Ascending aorta (tissue), 2 donors: ENCODE results near the gene GPHN. TPM values are rescaled to one million over a fixed set of nuclear protein-coding genes. Genes with fewer than 3 reads are reported as not detected.
"Not testable (repeated sequence)": the region's sequence is repeated elsewhere in the genome, so short reads cannot be mapped to it uniquely, and the experiment has no call there.

Source experiments
- DNase-seq, 2 donors: peaks; one replicate each; pipeline ENCODE4 v3.0.0-alpha.2; 2019; ENCODE audit warnings: low spot score in 2 of 2
- H3K27ac ChIP-seq, 2 donors: fragments of 200-600 bp; sonication (generic); one replicate each; pipeline ENCODE4 v1.5.1; 2016 to 2017; ENCODE audit warnings: mild to moderate bottlenecking in 1 of 2
- H3K27me3 ChIP-seq: fragments of 200-600 bp; sonication (generic); one replicate; pipeline ENCODE4 v1.5.1; 2017
- H3K36me3 ChIP-seq, 2 donors: fragments of 200-600 bp; sonication (generic); one replicate each; pipeline ENCODE4 v1.5.1; 2016
- H3K4me1 ChIP-seq, 2 donors: fragments of 200-600 bp; sonication (generic); one replicate each; pipeline ENCODE4 v1.5.1; 2016 to 2017; ENCODE audit warnings: mild to moderate bottlenecking in 1 of 2
- H3K4me3 ChIP-seq, 2 donors: fragments of 200-600 bp; sonication (generic); one replicate each; pipeline ENCODE4 v1.5.1; 2016 to 2017; ENCODE audit warnings: mild to moderate bottlenecking in 1 of 2
- H3K9me3 ChIP-seq, 2 donors: fragments of 200-600 bp; sonication (generic); one replicate each; pipeline ENCODE4 v1.5.1; 2016
- intact Hi-C: fragments of 100-400 bp; cut with DNase I; formaldehyde crosslinking; loops from one replicate; pipeline ENCODE4 v1.15.1; 2023
- total RNA-seq: library from RNA; depleted of rRNA; stranded (reverse); fragments of >200 nt; gene quantifications from one replicate; pipeline ENCODE4 v1.1.0, GENCODE V29; 2016
- TF ChIP-seq, protein P1 (sequence below), 3 experiments: fragments of 200-600 bp in 2 of 3; fragments of 450-650 bp in 1 of 3; sonication (generic) in 2 of 3; IDR thresholded peaks; one replicate each; pipeline ENCODE4 v1.5.1; 2016 to 2019; ENCODE audit warnings: antibody characterized with exemption in 3 of 3, mild to moderate bottlenecking in 1 of 3, moderate library complexity in 1 of 3

GPHN gene
- total RNA-seq, 1 donor from 2014 or later = 3.3 TPM

DNA sequence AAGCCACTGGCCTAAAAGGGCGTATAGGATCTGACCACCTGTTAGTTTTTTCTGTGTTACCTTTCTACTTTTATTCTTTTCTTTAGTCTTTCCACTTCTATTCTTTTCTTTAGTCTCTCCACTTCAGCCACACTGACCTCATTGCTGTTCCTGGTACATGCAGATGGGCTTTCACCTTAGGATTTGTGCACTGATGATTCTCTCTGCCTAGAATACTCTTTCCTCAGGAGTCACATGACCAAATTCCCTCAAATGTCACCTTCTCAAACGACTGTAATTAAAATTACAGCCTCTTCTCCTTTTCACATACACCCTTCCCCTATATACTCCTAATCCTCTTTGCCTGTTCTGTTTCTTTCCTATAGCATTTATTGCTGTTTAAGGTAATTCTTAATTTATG lies 36.0 kb downstream of the GPHN start:
- Histone ChIP-seq H3K27me3 (no peaks in the 10 kb centered on the region), H3K27ac (no peak overlapping the region), H3K4me1 (no peaks in the 10 kb centered on the region), H3K36me3 (no peaks in the 10 kb centered on the region), H3K4me3 (no peak overlapping the region), H3K9me3 (no peaks in the 10 kb centered on the region)
- no peak for DNase-seq
- intact Hi-C loops = no loop called here
- TF ChIP-seq, protein P1, sequence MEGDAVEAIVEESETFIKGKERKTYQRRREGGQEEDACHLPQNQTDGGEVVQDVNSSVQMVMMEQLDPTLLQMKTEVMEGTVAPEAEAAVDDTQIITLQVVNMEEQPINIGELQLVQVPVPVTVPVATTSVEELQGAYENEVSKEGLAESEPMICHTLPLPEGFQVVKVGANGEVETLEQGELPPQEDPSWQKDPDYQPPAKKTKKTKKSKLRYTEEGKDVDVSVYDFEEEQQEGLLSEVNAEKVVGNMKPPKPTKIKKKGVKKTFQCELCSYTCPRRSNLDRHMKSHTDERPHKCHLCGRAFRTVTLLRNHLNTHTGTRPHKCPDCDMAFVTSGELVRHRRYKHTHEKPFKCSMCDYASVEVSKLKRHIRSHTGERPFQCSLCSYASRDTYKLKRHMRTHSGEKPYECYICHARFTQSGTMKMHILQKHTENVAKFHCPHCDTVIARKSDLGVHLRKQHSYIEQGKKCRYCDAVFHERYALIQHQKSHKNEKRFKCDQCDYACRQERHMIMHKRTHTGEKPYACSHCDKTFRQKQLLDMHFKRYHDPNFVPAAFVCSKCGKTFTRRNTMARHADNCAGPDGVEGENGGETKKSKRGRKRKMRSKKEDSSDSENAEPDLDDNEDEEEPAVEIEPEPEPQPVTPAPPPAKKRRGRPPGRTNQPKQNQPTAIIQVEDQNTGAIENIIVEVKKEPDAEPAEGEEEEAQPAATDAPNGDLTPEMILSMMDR (IDR thresholded peaks at IDR 0.05) = no peak

DNA sequence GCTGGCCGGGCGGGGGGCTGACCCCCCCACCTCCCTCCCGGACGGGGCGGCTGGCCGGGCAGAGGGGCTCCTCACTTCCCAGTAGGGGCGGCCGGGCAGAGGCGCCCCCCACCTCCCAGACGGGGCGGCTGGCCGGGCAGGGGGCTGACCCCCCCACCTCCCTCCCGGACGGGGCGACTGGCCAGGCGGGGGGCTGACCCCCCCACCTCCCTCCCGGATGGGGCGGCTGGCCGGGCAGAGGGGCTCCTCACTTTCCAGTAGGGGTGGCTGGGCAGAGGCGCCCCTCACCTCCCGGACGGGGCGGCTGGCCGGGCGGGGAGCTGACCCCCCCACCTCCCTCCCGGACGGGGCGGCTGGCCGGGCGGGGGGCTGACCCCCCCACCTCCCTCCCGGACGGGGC lies 37.2 kb downstream of the GPHN start:
- H3K9me3 ChIP-seq, H3K36me3 ChIP-seq, H3K27ac ChIP-seq, H3K27me3 ChIP-seq, H3K4me1 ChIP-seq, intact Hi-C loops, DNase-seq, H3K4me3 ChIP-seq: not testable (repeated sequence)

DNA sequence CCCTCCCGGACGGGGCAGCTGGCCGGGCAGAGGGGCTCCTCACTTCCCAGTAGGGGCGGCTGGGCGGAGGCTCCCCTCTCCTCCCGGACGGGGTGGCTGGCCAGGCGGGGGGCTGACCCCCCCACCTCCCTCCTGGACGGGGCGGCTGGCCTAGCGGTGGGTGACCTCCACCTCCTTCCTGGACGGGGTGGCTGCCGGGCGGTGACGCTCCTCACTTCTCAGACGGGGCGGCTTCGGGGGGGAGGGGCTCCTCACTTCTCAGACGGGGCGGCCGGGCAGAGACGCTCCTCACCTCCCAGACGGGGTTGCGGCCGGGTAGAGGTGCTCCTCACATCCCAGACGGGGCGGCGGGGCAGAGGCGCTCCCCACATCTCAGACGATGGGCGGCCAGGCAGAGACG lies 37.8 kb downstream of the GPHN start:
- H3K4me3 ChIP-seq, H3K27me3 ChIP-seq, H3K27ac ChIP-seq, H3K4me1 ChIP-seq, intact Hi-C loops, H3K36me3 ChIP-seq, H3K9me3 ChIP-seq, DNase-seq: not testable (repeated sequence)

GRCh38 chr14:66563731-66564130 lies 55.8 kb downstream of the GPHN start:
- no peak overlapping the region for H3K4me3 ChIP-seq
- no peak for DNase-seq
- intact Hi-C loops = no loop called here

DNA sequence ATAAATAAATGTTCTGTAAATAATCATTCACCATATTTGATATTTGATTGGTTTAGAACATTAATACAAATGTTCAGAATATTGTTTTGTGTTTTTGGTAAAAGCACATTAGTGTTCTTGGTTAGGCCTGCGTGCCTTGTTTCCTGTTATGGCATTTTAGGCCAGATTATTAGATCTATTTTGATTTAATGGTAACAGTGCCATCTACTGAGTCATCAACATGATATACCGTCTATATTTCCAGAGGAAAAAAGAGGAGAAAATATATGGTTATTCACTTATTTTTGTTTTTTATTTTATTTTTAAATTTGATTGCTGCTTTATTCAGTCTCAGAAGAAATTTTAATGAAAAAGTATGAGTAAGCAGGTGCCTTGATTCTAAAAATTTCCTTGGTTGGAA lies 60.3 kb downstream of the GPHN start:
- Histone ChIP-seq H3K27me3 (no peaks in the 10 kb centered on the region), H3K9me3 (peaks cover 0 to 5% of the 10 kb centered on the region in 2 donors), H3K4me1 (no peaks in the 10 kb centered on the region), H3K36me3 (no peaks in the 10 kb centered on the region), H3K4me3 (no peak overlapping the region), H3K27ac (no peak overlapping the region)
- TF ChIP-seq, protein P1 (IDR thresholded peaks at IDR 0.05) = no peak
- DNase-seq = no peak
- intact Hi-C loops = no loop called here

More at GRCh38 chr14:66563731-66564130, 55.8 kb downstream of the GPHN start:
- Histone ChIP-seq H3K27me3 (no peaks in the 10 kb centered on the region), H3K9me3 (no peaks in the 10 kb centered on the region), H3K27ac (no peak overlapping the region), H3K36me3 (no peaks in the 10 kb centered on the region), H3K4me1 (no peaks in the 10 kb centered on the region)
- TF ChIP-seq, protein P1 (IDR thresholded peaks at IDR 0.05) = no peak

GRCh38 chr14:66572826-66573225 lies 64.9 kb downstream of the GPHN start:
- H3K36me3 ChIP-seq = no peaks in the 10 kb centered on the region
- no peaks in the 10 kb centered on the region for H3K27me3 ChIP-seq
- TF ChIP-seq, protein P1 (IDR thresholded peaks at IDR 0.05) = no peak
- no peak overlapping the region for H3K4me3 ChIP-seq
- no peaks in the 10 kb centered on the region for H3K4me1 ChIP-seq
- intact Hi-C loops = no loop called here
- H3K27ac ChIP-seq = no peak overlapping the region
- no peak for DNase-seq
- peaks cover 14 to 39% of the 10 kb centered on the region in 2 donors for H3K9me3 ChIP-seq

DNA sequence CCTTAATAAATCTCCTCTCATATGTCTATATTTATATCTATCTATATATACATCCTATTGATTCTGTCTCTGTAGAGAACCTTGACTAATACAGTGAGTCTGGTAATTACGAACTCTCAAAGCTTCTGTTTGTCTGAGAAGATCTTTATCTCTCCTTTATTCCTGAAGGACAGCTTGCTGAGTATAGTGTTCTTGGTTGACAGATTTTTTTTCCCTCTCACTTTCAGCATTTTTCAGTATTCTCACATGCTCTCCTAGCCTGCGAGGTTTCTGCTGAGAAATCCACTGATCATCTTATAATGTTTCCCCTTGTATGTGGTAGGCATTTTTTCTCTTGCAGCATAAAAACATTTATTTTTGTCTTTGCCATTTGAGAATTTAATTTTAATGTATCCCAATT lies 67.1 kb downstream of the GPHN start:
- Histone ChIP-seq H3K27me3 (no peaks in the 10 kb centered on the region), H3K4me1 (no peaks in the 10 kb centered on the region), H3K9me3 (peaks cover 14 to 52% of the 10 kb centered on the region in 2 donors), H3K4me3 (no peak overlapping the region), H3K27ac (no peak overlapping the region), H3K36me3 (no peaks in the 10 kb centered on the region)
- TF ChIP-seq, protein P1 (IDR thresholded peaks at IDR 0.05) = no peak
- DNase-seq = no peak
- intact Hi-C loops = no loop called here
